Skeletal muscle tissue (tissue), 4 donors: ENCODE data around the gene FAM83G. TPM values are rescaled to one million over a fixed set of nuclear protein-coding genes. Genes with fewer than 3 reads are reported as not detected.

ENCODE experiments used
- H3K27ac ChIP-seq: one replicate; pipeline ENCODE4 v1.7.0; 2013; ENCODE audit warnings: mild to moderate bottlenecking, low read depth, low read length, inconsistent platforms
- H3K27me3 ChIP-seq, 3 donors: one replicate each; pipeline ENCODE4 v1.7.0; 2013; ENCODE audit warnings: low read length in 3 of 3; ENCODE audit not compliant: control insufficient read depth in 3 of 3, insufficient read depth in 3 of 3
- H3K36me3 ChIP-seq, 3 donors: one replicate each; pipeline ENCODE4 v1.7.0; 2013; ENCODE audit warnings: low read length in 3 of 3; ENCODE audit not compliant: control insufficient read depth in 3 of 3, insufficient read depth in 3 of 3
- H3K4me1 ChIP-seq, 3 donors: one replicate each; pipeline ENCODE4 v1.7.0; 2013; ENCODE audit warnings: low read length in 3 of 3, mild to moderate bottlenecking in 3 of 3; ENCODE audit not compliant: control insufficient read depth in 3 of 3, insufficient read depth in 3 of 3
- H3K4me3 ChIP-seq, 3 donors: one replicate each; pipeline ENCODE4 v1.7.0; 2013; ENCODE audit warnings: low read length in 3 of 3
- H3K9ac ChIP-seq, 3 donors: one replicate each; pipeline ENCODE4 v1.7.0; 2013; ENCODE audit warnings: low read length in 3 of 3, mild to moderate bottlenecking in 3 of 3, moderate library complexity in 2 of 3, low read depth in 1 of 3
- H3K9me3 ChIP-seq, 3 donors: one replicate each; pipeline ENCODE4 v1.7.0; 2013; ENCODE audit warnings: low read length in 3 of 3; ENCODE audit not compliant: control insufficient read depth in 3 of 3
- total RNA-seq: library from RNA; depleted of rRNA; stranded (reverse); fragments of >200 nt; gene quantifications from one replicate; pipeline ENCODE4 v1.2.3, GENCODE V29; 2014
- donor health status: Osteomylitis.

The FAM83G gene
- total RNA-seq, 1 donor from 2014 or later, result 0.52 TPM

DNA sequence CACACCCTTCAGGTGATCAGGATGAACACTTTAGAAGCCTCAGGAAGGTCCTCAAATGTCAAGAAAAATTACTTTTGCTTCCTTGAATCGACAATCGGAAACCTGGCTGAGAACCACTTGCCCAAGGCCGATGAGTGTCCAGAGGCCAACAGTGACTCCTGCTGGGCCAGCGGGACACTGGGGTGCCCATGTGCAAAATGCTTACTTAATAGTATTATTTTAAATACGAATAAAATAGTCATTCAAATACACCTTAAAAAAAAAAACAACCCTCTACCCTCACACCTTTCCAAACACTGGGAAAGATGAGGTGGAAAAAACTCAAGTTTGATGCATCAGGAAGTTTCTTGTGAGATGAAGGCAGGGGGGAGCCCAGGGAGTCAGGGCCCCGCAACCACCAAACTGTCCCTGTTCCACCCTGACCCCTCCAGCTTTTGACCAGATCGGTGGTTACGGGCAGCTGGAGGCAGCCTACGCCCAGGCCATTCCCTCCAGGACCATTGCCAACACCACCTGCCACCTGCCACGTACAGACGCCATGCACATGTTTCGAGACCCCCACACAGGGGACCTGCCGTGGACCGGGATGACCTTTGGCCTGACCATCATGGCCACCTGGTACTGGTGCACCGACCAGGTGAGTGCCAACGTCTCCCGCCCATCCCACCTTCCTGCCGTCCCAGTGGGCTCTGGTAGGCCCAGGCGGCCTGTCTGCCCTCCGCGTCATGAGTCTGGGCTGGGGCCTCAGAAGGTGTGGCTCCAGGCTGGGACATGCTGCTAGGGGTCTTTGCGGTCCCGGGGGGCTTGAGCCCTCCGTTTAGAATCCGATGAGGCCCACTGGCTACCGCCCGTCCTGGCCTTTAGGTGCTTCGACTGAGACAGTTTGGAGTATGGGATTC is 33.7 kb downstream of the FAM83G start:
- no peak overlapping the region for H3K4me3 ChIP-seq
- H3K4me1 ChIP-seq, result peaks cover 12 to 19% (median 17%) of the 10 kb centered on the region in 3 donors
- no peak overlapping the region for H3K27ac ChIP-seq
- no peaks in the 10 kb centered on the region for H3K27me3 ChIP-seq
- no peaks in the 10 kb centered on the region for H3K36me3 ChIP-seq
- H3K9me3 ChIP-seq, result no peaks in the 10 kb centered on the region
- no peak overlapping the region for H3K9ac ChIP-seq

DNA sequence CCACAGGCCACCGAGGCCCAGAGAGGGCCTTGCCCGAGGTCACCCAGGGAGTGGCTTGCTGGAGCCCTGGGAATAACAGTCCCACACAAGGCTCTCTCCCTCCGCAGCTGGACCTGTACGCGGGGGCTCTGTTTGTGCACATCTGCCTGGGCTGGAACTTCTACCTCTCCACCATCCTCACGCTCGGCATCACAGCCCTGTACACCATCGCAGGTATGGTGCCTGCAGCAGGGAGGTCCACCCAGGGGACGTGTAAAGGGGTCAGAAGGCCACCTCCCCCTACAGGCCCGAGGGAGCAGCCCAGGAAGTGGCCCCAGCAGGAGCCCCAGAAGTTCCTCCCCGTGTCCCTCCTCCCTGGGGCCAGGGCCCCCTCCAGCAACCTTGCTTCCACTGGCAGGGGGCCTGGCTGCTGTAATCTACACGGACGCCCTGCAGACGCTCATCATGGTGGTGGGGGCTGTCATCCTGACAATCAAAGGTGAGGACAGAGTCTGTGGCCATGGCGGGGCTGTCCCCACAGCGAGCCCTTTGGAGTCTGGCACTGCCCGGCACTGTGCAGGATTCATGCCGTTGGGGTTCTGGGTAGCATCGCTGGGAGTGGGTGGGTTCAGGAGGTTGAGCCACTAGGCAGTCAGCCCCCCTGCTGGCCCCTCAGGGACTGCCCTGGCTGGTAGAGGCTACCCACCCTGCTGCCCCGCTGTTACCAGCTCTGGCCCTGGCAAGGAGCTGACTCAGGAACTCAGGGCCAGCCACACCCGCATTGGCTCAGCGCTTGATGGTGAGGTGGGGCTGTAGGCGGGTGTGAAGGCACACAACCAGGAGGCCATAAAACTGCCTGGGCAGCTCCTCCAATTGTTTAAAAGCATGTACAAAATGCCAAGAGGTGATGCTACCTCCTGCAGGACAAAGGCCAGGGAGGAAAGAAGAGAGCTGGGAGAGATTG is 35.3 kb downstream of the FAM83G start:
- peaks cover 12 to 19% (median 17%) of the 10 kb centered on the region in 3 donors for H3K4me1 ChIP-seq
- H3K9ac ChIP-seq, result peak overlapping the region in 1 of 3 donors; percentile 40
- H3K4me3 ChIP-seq, result no peak overlapping the region
- no peaks in the 10 kb centered on the region for H3K9me3 ChIP-seq
- no peaks in the 10 kb centered on the region for H3K36me3 ChIP-seq
- no peak overlapping the region for H3K27ac ChIP-seq
- no peaks in the 10 kb centered on the region for H3K27me3 ChIP-seq

DNA sequence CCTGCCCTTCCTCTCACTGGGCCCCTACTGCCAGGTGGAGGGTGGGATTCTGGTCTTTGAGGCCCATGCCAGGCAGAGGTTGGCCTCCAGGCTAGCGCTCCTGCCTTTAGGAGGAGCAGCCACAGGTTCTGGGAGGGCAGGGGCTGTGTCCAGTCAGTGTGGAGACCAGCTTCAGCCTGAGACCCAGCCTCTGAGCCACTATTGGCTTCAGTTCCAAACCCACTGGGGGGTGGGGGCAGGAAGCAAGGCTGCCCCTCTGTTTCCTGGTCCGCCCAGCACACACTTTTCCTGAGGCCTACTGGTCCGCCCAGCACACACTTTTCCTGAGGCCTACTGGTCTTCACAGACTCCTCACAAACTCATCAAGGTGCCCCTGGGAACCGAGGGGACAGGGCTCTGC is 36.2 kb downstream of the FAM83G start:
- no peaks in the 10 kb centered on the region for H3K9me3 ChIP-seq
- H3K4me3 ChIP-seq, result no peak overlapping the region
- no peaks in the 10 kb centered on the region for H3K27me3 ChIP-seq
- no peaks in the 10 kb centered on the region for H3K36me3 ChIP-seq
- H3K9ac ChIP-seq, result peak overlapping the region in 1 of 3 donors; percentile 60
- peaks cover 12 to 19% (median 17%) of the 10 kb centered on the region in 3 donors for H3K4me1 ChIP-seq
- no peak overlapping the region for H3K27ac ChIP-seq

GRCh38 chr17:18967916-18968315 is 36.6 kb downstream of the FAM83G start:
- Histone ChIP-seq H3K9me3 (no peaks in the 10 kb centered on the region), H3K4me3 (no peak overlapping the region), H3K27ac (no peak overlapping the region), H3K4me1 (peaks cover 12 to 19% (median 17%) of the 10 kb centered on the region in 3 donors), H3K9ac (peak overlapping the region in 1 of 3 donors; percentile 60), H3K36me3 (no peaks in the 10 kb centered on the region), H3K27me3 (no peaks in the 10 kb centered on the region)

DNA sequence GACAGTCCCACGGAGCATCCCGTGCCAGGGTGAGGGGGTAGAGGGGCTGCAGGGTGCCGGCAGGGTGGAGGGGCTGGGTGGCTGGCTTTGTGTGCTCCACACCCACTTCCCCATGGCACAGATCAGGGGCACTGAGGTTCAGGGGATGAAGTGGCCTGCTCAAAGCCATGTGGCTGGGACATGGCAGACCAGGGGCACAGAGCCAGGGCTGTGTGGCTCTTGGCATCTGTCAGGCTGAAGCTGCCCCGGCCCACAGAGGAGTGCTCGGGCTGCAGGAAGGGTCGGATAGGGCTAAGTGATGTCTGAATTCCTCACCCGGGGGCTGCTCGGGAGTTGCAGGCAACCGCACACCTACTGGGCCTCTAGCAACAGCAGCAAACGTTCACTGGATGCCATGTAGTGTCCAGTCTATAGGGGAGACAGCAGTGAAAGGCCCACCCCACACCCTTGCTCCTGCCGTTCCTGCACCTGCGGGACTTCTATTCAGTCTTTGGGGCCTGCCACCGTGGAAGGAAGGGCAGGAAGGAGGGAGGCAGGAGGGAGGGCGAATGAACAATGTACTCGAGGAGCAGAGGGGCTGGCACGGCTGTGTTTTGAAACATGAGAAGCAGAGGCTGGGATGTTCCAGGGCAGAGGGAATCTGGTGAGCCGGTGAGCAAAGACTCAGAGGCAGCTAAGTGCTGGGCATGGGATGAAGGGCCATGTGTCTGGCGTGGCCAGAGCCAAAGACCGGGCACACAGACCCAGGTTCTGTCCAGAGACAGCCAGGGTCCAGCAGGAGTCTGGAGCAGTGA is 37.5 kb downstream of the FAM83G start:
- Histone ChIP-seq H3K4me1 (peaks cover 12 to 19% (median 17%) of the 10 kb centered on the region in 3 donors), H3K9ac (peak overlapping the region in 1 of 3 donors; percentile 60), H3K27me3 (no peaks in the 10 kb centered on the region), H3K9me3 (no peaks in the 10 kb centered on the region), H3K4me3 (peak overlapping the region in 1 of 3 donors; percentile 13), H3K27ac (no peak overlapping the region), H3K36me3 (no peaks in the 10 kb centered on the region)

- no peaks in the 10 kb centered on the region for H3K9me3 ChIP-seq
- H3K36me3 ChIP-seq, result no peaks in the 10 kb centered on the region
- H3K9ac ChIP-seq, result no peak overlapping the region
- H3K27me3 ChIP-seq, result no peaks in the 10 kb centered on the region
- no peak overlapping the region for H3K27ac ChIP-seq
- H3K4me3 ChIP-seq, result no peak overlapping the region
- H3K4me1 ChIP-seq, result peaks cover 12 to 24% (median 21%) of the 10 kb centered on the region in 3 donors
Measured at GRCh38 chr17:18965530-18966236, 38.9 kb downstream of the FAM83G start.

DNA sequence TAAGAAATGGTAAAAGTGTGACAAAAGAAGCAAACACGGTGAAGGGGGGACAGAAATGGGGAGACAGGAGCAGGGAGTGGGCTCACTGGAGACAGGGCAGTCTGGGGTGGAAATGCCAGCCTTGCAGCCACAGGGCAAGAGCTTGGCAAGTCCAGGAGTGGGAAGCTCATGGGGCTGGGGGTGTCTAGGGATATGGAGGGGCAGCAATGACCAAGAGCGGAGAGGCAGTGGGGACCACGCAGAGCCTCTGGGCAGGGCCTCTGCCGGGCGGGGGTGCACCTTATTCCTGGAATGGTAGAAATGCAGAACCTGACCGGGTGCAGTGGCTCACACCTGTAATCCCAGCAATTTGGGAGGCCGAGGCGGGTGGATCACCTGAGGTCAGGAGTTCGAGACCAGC is 40.0 kb downstream of the FAM83G start:
- H3K27ac ChIP-seq, result no peak overlapping the region
- no peaks in the 10 kb centered on the region for H3K36me3 ChIP-seq
- H3K9ac ChIP-seq, result no peak overlapping the region
- no peaks in the 10 kb centered on the region for H3K9me3 ChIP-seq
- no peak overlapping the region for H3K4me3 ChIP-seq
- no peaks in the 10 kb centered on the region for H3K27me3 ChIP-seq
- peaks cover 12 to 24% (median 21%) of the 10 kb centered on the region in 3 donors for H3K4me1 ChIP-seq

DNA sequence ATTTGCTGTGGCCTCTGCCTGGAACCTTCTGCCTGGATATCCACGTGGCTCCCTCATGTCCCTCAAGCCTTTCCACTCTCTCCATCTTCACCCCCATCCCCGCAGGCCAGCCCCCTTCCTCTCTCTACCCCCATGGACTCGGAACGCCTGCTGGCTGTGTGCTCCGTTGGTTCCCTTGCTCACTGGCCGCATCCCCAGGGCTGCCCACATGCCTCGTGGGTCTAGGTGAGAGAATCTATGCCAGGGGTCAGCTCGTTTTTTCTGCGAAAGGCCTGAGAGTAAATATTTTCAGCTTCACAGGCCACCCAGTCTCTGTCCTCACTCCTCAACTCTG is 40.6 kb downstream of the FAM83G start:
- no peaks in the 10 kb centered on the region for H3K36me3 ChIP-seq
- H3K27ac ChIP-seq, result no peak overlapping the region
- no peaks in the 10 kb centered on the region for H3K9me3 ChIP-seq
- H3K4me3 ChIP-seq, result no peak overlapping the region
- H3K27me3 ChIP-seq, result no peaks in the 10 kb centered on the region
- H3K4me1 ChIP-seq, result peaks cover 12 to 24% (median 21%) of the 10 kb centered on the region in 3 donors
- H3K9ac ChIP-seq, result no peak overlapping the region
